Measurements from ENCODE around the gene ZNF821.

Gene ZNF821

DNA sequence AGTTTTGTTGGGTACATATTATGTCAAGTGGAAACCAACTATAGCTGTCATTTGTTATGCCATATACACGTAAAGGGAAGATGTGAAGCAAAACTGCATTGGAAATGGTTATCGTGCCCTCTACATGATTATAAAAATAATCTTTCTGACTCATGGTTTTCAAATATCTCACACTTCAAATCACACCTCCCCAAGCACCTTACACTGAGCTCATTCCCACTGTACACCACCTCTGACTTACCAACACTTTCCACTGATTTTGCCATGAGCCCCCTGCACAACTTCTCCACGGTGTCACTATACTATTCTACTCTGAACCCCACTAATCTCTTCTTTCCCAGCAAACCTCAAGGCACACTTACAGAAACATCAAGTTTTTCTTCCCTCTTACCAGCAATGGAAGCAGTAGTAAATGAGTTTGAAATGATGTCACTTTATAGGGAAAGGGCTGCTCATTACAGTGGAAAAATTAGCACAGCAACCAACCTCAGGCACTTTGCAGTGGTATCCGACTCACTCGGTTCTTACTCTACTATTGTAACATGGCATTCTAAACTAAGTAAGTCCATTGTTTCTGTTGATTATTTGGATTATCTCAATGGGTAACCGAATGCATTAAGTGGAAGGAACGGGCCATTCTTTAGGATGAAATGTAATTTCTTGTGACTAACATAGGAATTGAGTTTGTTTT lies 18.7 kb downstream of the ZNF821 start:
- no peak overlapping the region for H3K4me3 ChIP-seq (ENCODE audit: low read depth, low read length)
- DNase-seq (ENCODE audit: low read depth), result no peak
- TF ChIP-seq, protein P1, sequence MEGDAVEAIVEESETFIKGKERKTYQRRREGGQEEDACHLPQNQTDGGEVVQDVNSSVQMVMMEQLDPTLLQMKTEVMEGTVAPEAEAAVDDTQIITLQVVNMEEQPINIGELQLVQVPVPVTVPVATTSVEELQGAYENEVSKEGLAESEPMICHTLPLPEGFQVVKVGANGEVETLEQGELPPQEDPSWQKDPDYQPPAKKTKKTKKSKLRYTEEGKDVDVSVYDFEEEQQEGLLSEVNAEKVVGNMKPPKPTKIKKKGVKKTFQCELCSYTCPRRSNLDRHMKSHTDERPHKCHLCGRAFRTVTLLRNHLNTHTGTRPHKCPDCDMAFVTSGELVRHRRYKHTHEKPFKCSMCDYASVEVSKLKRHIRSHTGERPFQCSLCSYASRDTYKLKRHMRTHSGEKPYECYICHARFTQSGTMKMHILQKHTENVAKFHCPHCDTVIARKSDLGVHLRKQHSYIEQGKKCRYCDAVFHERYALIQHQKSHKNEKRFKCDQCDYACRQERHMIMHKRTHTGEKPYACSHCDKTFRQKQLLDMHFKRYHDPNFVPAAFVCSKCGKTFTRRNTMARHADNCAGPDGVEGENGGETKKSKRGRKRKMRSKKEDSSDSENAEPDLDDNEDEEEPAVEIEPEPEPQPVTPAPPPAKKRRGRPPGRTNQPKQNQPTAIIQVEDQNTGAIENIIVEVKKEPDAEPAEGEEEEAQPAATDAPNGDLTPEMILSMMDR (IDR thresholded peaks at IDR 0.05; ENCODE audit: control insufficient read depth, extremely low read depth, insufficient read depth), result no peak

GRCh38 chr16:71863995-71864394 lies 20.0 kb downstream of the ZNF821 start:
- TF ChIP-seq, protein P1 (IDR thresholded peaks at IDR 0.05; ENCODE audit: control insufficient read depth, extremely low read depth, insufficient read depth), result no peak
- no peak overlapping the region for H3K4me3 ChIP-seq (ENCODE audit: low read depth, low read length)
- no peak for DNase-seq (ENCODE audit: low read depth)

GRCh38 chr16:71859762-71860521 lies 24.0 kb downstream of the ZNF821 start:
- H3K4me3 ChIP-seq (ENCODE audit: low read depth, low read length), result no peak overlapping the region
- DNase-seq (ENCODE audit: low read depth), result no peak
- TF ChIP-seq, protein P1 (IDR thresholded peaks at IDR 0.05; ENCODE audit: control insufficient read depth, extremely low read depth, insufficient read depth), result no peak

- DNase-seq (ENCODE audit: low read depth), result no peak
- no peak overlapping the region for H3K4me3 ChIP-seq (ENCODE audit: low read depth, low read length)
- TF ChIP-seq, protein P1 (IDR thresholded peaks at IDR 0.05; ENCODE audit: control insufficient read depth, extremely low read depth, insufficient read depth), result no peak
Measured at GRCh38 chr16:71855937-71856662, 27.9 kb downstream of the ZNF821 start.

GRCh38 chr16:71854369-71854948 lies 29.5 kb downstream of the ZNF821 start:
- TF ChIP-seq, protein P1 (IDR thresholded peaks at IDR 0.05; ENCODE audit: control insufficient read depth, extremely low read depth, insufficient read depth), result no peak
- H3K4me3 ChIP-seq (ENCODE audit: low read depth, low read length), result no peak overlapping the region
- DNase-seq (ENCODE audit: low read depth), result no peak

- H3K4me3 ChIP-seq (ENCODE audit: low read depth, low read length), result no peak overlapping the region
- DNase-seq (ENCODE audit: low read depth), result no peak
- TF ChIP-seq, protein P1 (IDR thresholded peaks at IDR 0.05; ENCODE audit: control insufficient read depth, extremely low read depth, insufficient read depth), result no peak
Measured at GRCh38 chr16:71853413-71853812, 30.6 kb downstream of the ZNF821 start.
